ENCODE measurements around the gene AGAP1.

Gene AGAP1

GRCh38 chr2:235958221-235958930 lies 464.5 kb downstream of the AGAP1 start:
- DNase-seq = no peak

- no peak for DNase-seq
Measured at GRCh38 chr2:235958931-235959410, 465.1 kb downstream of the AGAP1 start.

GRCh38 chr2:235960011-235960715 lies 466.3 kb downstream of the AGAP1 start:
- DNase-seq = no peak

- DNase-seq = no peak
Measured at GRCh38 chr2:235960716-235961640, 467.1 kb downstream of the AGAP1 start.

- no peak for DNase-seq
Measured at GRCh38 chr2:235961711-235962110, 467.9 kb downstream of the AGAP1 start.

- no peak for DNase-seq
Measured at GRCh38 chr2:235963853-235964577, 470.2 kb downstream of the AGAP1 start.

- no peak for DNase-seq
Measured at GRCh38 chr2:235964787-235965390, 471.0 kb downstream of the AGAP1 start.

GRCh38 chr2:235966396-235966795 lies 472.6 kb downstream of the AGAP1 start:
- no peak for DNase-seq

- no peak for DNase-seq
Measured at GRCh38 chr2:235966932-235967757, 473.3 kb downstream of the AGAP1 start.

- DNase-seq = no peak
Measured at GRCh38 chr2:235968155-235968554, 474.3 kb downstream of the AGAP1 start.

GRCh38 chr2:235968616-235969324 lies 474.9 kb downstream of the AGAP1 start:
- no peak for DNase-seq

- no peak for DNase-seq
Measured at GRCh38 chr2:235970204-235971040, 476.6 kb downstream of the AGAP1 start.

- no peak for DNase-seq
Measured at GRCh38 chr2:235976516-235976915, 482.7 kb downstream of the AGAP1 start.

- DNase-seq = no peak
Measured at GRCh38 chr2:235976956-235977355, 483.1 kb downstream of the AGAP1 start.

GRCh38 chr2:235977445-235977844 lies 483.6 kb downstream of the AGAP1 start:
- DNase-seq = no peak

- DNase-seq = no peak
Measured at GRCh38 chr2:235978022-235978421, 484.2 kb downstream of the AGAP1 start.

- no peak for DNase-seq
Measured at GRCh38 chr2:235979037-235979436, 485.2 kb downstream of the AGAP1 start.

- no peak for DNase-seq
Measured at GRCh38 chr2:235979753-235980435, 486.1 kb downstream of the AGAP1 start.

GRCh38 chr2:235981631-235982030 lies 487.8 kb downstream of the AGAP1 start:
- no peak for DNase-seq

All from activated CD4-positive, alpha-beta T cell treated with anti-CD3 and anti-CD28 coated beads, Interleukin-2, amount 50 U/mL, for 1 hour (primary cell).